Left ventricle myocardium inferior (tissue), 1 donor: ENCODE data around the gene ACE. TPM values are rescaled to one million over a fixed set of nuclear protein-coding genes. Genes with fewer than 3 reads are reported as not detected.

Experiments used
- DNase-seq: peaks from one replicate; pipeline ENCODE4 v3.0.0-alpha.2; 2020
- H3K27ac ChIP-seq: fragments of 200-600 bp; replicated peaks from 2 replicates; pipeline ENCODE4 v1.8.0; 2021
- H3K27me3 ChIP-seq: fragments of 200-600 bp; 2 replicates; pipeline ENCODE4 v1.8.0; 2021; ENCODE audit warnings: low read depth
- H3K36me3 ChIP-seq: fragments of 200-600 bp; 2 replicates; pipeline ENCODE4 v1.8.0; 2021
- H3K4me1 ChIP-seq: fragments of 200-600 bp; 2 replicates; pipeline ENCODE4 v1.8.0; 2021
- H3K4me3 ChIP-seq: fragments of 200-600 bp; 2 replicates; pipeline ENCODE4 v1.8.0; 2021; ENCODE audit warnings: mild to moderate bottlenecking, moderate library complexity
- H3K9me3 ChIP-seq: fragments of 200-600 bp; replicated peaks from 2 replicates; pipeline ENCODE4 v1.8.0; 2021
- intact Hi-C: fragments of 100-400 bp; cut with micrococcal nuclease; formaldehyde crosslinking; loops from one replicate; pipeline ENCODE4 v1.11.0; 2022
- total RNA-seq: library from RNA; stranded (reverse); fragmentation: NEBNext Ultra II Directional; extraction: Animal tissue kit (Norgen Biotek cat#: 25700); gene quantifications from one replicate; pipeline ENCODE4 v1.2.1, GENCODE V29; 2021
- TF ChIP-seq, protein P1 (sequence below): fragments of 200-600 bp; IDR thresholded peaks from 2 replicates; pipeline ENCODE4 v1.8.0; 2021; ENCODE audit warnings: antibody characterized with exemption, mild to moderate bottlenecking, borderline replicate concordance
- donor health status: DM: no; HTN: yes; CAD: no; lungs with severe emphysema.

The ACE gene
- total RNA-seq, 1 donor from 2014 or later: 6.2 TPM

DNA sequence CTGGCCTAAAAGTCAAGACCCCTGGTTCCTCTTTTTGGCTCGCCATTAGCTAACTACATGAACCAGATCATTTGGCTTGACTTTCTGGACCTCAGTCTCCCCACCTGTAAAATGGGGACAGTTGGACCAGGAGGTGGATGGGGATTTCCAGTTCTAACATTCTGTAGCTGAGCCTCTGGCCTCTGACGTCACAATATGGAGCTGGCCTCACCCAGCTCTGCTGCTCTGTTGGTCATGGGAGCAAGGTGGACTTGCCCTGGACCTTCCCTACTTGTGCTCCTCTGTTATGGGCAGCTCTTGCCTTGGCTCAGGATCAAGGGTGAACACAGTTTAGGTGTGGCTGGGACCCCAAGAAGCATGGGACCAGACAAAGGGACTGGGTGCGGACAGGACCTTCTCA, 29.8 kb downstream of the ACE start:
- TF ChIP-seq, protein P1, sequence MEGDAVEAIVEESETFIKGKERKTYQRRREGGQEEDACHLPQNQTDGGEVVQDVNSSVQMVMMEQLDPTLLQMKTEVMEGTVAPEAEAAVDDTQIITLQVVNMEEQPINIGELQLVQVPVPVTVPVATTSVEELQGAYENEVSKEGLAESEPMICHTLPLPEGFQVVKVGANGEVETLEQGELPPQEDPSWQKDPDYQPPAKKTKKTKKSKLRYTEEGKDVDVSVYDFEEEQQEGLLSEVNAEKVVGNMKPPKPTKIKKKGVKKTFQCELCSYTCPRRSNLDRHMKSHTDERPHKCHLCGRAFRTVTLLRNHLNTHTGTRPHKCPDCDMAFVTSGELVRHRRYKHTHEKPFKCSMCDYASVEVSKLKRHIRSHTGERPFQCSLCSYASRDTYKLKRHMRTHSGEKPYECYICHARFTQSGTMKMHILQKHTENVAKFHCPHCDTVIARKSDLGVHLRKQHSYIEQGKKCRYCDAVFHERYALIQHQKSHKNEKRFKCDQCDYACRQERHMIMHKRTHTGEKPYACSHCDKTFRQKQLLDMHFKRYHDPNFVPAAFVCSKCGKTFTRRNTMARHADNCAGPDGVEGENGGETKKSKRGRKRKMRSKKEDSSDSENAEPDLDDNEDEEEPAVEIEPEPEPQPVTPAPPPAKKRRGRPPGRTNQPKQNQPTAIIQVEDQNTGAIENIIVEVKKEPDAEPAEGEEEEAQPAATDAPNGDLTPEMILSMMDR: no peak
- peaks cover 68% of the 10 kb centered on the region for H3K27me3 ChIP-seq
- H3K4me1 ChIP-seq: no peaks in the 10 kb centered on the region
- H3K9me3 ChIP-seq: no peaks in the 10 kb centered on the region
- no peak for DNase-seq
- intact Hi-C loops: no loop called here
- no peaks in the 10 kb centered on the region for H3K36me3 ChIP-seq
- no peak overlapping the region for H3K27ac ChIP-seq
- H3K4me3 ChIP-seq: no peak overlapping the region

DNA sequence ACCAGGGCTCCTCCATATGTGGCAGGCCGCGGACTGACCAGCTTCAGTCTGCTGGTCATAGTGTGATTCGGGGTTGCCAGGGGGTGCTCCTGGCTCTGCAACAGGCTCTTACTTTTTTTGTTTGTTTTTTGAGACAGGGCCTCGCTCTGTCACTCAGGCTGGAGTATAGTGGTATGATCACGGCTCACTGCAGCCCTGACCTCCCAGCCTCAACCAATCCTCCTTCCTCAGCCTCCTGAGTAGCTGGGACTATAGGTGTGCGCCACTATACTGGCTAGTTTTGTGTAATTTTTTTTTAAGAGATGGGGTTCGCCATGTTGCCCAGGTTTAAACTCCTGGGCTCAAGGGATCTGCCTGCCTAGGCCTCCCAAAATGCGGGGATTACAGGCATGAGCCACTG, 34.5 kb downstream of the ACE start:
- no peak for DNase-seq
- no peak overlapping the region for H3K27ac ChIP-seq
- H3K9me3 ChIP-seq: no peaks in the 10 kb centered on the region
- no peaks in the 10 kb centered on the region for H3K36me3 ChIP-seq
- TF ChIP-seq, protein P1: no peak
- no peaks in the 10 kb centered on the region for H3K4me1 ChIP-seq
- peaks cover 50% of the 10 kb centered on the region for H3K27me3 ChIP-seq
- intact Hi-C loops: no loop called here
- no peak overlapping the region for H3K4me3 ChIP-seq

DNA sequence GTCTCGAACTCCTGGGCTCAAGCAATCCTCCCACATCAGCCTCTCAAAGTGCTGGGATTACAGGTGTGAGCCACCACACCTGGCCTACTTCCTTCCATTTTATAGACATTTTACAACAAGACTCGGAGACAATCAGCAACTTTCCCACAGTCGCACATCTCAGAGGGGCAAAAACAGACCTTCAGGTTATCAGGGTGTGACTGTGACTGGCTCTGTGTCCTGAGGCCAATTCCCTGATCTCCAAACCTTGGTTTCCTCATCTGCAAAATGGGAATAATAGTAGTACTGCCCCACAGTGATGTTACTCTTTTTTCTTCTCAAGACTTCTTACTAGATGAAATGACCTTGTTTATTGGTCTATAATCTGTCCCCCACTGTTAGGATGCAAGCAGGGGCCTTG, 35.5 kb downstream of the ACE start:
- Histone ChIP-seq H3K27me3 (peaks cover 50% of the 10 kb centered on the region), H3K27ac (no peak overlapping the region), H3K36me3 (no peaks in the 10 kb centered on the region), H3K9me3 (no peaks in the 10 kb centered on the region), H3K4me1 (no peaks in the 10 kb centered on the region), H3K4me3 (no peak overlapping the region)
- no peak for DNase-seq
- intact Hi-C loops: no loop called here
- TF ChIP-seq, protein P1: no peak

DNA sequence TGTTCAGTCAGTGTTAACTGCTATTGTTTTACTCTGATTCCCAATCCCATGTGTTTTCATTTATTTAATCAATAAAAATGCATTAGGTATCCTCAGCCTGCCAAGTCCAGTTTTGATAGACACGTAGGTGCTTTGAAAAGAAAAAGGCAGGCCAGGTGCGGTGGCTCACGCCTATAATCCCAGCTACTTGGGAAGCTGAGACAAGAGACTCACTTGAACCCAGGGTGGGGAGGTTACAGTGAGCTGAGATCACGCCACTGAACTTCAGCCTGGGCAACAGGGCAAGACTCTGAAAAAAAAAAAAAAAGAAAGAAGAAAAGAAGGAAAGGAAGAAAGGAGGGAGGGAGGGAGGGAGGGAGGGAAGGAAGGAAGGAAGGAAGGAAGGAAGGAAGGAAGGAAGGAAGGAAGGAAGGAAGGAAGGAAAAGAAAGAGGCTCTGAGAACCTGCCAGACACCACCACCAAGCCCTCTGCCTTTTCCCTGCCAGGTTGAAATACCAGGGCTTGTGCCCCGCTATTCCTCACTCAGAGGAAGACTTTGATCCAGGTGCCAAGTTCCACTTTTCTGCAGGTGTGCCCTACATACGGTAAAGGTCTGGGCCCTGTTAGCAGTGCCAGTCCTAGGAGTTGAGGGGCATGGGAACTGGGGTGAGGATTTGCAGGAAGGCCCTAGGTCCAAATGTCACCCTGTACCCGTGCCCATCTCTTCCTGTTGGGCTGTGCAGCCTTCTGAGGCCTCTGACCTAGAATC, 36.2 kb downstream of the ACE start:
- intact Hi-C loops: no loop called here
- no peak for DNase-seq
- Histone ChIP-seq H3K9me3 (no peaks in the 10 kb centered on the region), H3K27ac (no peak overlapping the region), H3K27me3 (peaks cover 50% of the 10 kb centered on the region), H3K4me3 (no peak overlapping the region), H3K4me1 (no peaks in the 10 kb centered on the region), H3K36me3 (no peaks in the 10 kb centered on the region)
- TF ChIP-seq, protein P1: no peak

DNA sequence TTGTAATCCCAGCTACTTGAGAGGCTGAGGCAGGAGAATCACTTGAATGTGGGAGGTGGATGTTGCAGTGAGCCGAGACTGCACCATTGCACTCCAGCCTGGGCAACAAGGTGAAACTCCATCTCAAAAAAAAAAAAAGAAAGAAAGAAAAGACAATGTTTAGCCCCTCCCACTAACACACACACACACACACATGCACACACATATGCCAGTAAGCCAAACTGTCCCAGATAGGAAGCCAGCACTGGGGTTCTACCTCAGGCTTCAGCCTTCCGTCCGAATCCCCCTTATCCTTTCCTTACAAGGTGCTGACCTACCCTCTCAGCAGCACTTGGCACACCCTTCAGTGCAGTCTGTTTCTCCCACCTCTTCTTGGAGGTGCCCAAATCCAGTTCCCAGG, 37.6 kb downstream of the ACE start:
- TF ChIP-seq, protein P1: no peak
- intact Hi-C loops: no loop called here
- H3K36me3 ChIP-seq: no peaks in the 10 kb centered on the region
- H3K4me1 ChIP-seq: no peaks in the 10 kb centered on the region
- H3K9me3 ChIP-seq: no peaks in the 10 kb centered on the region
- H3K27me3 ChIP-seq: peaks cover 50% of the 10 kb centered on the region
- H3K4me3 ChIP-seq: no peak overlapping the region
- H3K27ac ChIP-seq: no peak overlapping the region
- no peak for DNase-seq
